22Rv1 (cell line): ENCODE results near the gene ABCC5.

Source experiments
- ZFX ChIP-seq: fragments of 450-650 bp; IDR thresholded peaks from 2 replicates; pipeline ENCODE4 v1.6.1; 2017; ENCODE audit warnings: antibody characterized with exemption, borderline replicate concordance
- TF ChIP-seq, protein P1 (sequence below): fragments of 450-650 bp; IDR thresholded peaks from 2 replicates; pipeline ENCODE4 v1.5.1; 2017; ENCODE audit warnings: mild to moderate bottlenecking

DNA sequence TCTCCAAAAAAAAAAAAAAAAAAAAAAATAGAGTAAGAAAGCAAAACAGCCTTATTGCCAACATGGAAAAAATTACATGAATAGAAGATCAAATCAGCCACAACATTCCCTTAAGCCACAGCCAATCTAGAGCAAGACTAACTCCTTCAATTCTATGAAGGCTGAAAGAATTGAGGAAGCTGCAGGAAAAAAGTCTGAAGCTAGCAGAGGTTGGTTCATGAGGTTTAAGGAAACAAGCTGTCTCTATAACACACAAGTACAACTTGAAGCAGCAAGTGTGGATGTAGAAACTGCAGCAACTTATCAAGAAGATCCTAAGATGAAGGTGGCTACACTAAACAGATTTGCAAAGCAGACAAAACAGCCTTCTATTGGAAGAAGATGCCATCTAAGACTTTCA is 142.3 kb downstream of the ABCC5 start:
- TF ChIP-seq, protein P1, sequence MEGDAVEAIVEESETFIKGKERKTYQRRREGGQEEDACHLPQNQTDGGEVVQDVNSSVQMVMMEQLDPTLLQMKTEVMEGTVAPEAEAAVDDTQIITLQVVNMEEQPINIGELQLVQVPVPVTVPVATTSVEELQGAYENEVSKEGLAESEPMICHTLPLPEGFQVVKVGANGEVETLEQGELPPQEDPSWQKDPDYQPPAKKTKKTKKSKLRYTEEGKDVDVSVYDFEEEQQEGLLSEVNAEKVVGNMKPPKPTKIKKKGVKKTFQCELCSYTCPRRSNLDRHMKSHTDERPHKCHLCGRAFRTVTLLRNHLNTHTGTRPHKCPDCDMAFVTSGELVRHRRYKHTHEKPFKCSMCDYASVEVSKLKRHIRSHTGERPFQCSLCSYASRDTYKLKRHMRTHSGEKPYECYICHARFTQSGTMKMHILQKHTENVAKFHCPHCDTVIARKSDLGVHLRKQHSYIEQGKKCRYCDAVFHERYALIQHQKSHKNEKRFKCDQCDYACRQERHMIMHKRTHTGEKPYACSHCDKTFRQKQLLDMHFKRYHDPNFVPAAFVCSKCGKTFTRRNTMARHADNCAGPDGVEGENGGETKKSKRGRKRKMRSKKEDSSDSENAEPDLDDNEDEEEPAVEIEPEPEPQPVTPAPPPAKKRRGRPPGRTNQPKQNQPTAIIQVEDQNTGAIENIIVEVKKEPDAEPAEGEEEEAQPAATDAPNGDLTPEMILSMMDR = no peak
- no peak for TF ChIP-seq ZFX
